Measurements from ENCODE around the gene ITGA2B. TPM values are rescaled to one million over a fixed set of nuclear protein-coding genes. Genes with fewer than 3 reads are reported as not detected.
"Not testable (repeated sequence)": the region's sequence is repeated elsewhere in the genome, so short reads cannot be mapped to it uniquely, and the experiment has no call there.

Gene ITGA2B
- total RNA-seq, 1 experiment from 2014 or later: 0.62 TPM

DNA sequence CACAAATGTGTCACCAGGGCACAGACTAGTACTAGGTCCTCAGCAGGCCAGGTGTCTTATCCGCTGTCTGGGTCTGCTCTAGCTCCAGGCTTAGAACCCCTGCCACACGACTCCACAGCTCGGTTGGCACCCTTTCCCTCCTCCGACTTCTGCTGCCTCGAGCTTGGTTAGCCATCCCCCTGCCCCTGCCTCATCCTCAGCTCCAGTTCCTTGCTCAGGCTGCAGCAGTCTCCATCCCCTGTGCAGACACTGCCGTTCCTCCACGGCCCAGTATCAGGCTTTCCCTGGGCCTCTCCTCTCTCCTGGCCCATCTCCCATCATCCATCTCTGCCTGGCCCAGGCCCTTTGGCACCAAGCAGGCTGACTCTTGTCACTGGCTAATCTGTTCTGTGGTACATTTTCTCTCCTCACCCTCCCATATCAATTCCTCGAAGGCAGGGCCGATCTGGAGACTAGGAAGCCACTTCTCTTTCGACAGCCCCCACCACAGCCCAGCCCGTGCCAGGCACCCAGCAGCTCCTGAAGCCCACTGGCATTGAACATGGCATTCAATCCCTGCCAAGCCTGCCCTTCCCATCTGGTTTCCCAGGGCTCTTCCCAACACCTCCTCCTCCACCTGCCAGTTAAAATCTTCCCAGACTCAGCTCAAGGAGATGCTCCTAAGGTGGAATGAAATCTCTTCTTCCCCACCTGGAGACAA is 45.8 kb downstream of the ITGA2B start:
- POLR2A ChIA-PET (ENCODE audit: low non-redundant PET): no interaction called here
- Histone ChIP-seq H3K9me3 (ENCODE audit: low read depth, low read length, poor library complexity, severe bottlenecking) (no peaks in the 10 kb centered on the region), H3K27me3 (replicated peaks; ENCODE audit: insufficient read depth, low read depth, low read length, poor library complexity) (no peaks in the 10 kb centered on the region), H3K27ac (ENCODE audit: low read depth, low read length, poor library complexity, severe bottlenecking) (no peak overlapping the region), H3K4me3 (ENCODE audit: low read depth, low read length, poor library complexity, severe bottlenecking) (no peak overlapping the region), H3K36me3 (ENCODE audit: insufficient read depth, low read length, poor library complexity, severe bottlenecking) (no peaks in the 10 kb centered on the region), H3K4me1 (ENCODE audit: insufficient read depth, low read length, poor library complexity, severe bottlenecking) (no peaks in the 10 kb centered on the region)
- CTCF ChIA-PET: interaction anchor here (0.6 kb wide), 1 partner anchor 14 kb away, joined by 3 read pairs; no protein-coding TSS in a partner anchor
- no peak for TF ChIP-seq EZH2 (IDR thresholded peaks at IDR 0.05; ENCODE audit: borderline replicate concordance, low read depth, low read length, poor library complexity, severe bottlenecking)
- TF ChIP-seq, protein P1, sequence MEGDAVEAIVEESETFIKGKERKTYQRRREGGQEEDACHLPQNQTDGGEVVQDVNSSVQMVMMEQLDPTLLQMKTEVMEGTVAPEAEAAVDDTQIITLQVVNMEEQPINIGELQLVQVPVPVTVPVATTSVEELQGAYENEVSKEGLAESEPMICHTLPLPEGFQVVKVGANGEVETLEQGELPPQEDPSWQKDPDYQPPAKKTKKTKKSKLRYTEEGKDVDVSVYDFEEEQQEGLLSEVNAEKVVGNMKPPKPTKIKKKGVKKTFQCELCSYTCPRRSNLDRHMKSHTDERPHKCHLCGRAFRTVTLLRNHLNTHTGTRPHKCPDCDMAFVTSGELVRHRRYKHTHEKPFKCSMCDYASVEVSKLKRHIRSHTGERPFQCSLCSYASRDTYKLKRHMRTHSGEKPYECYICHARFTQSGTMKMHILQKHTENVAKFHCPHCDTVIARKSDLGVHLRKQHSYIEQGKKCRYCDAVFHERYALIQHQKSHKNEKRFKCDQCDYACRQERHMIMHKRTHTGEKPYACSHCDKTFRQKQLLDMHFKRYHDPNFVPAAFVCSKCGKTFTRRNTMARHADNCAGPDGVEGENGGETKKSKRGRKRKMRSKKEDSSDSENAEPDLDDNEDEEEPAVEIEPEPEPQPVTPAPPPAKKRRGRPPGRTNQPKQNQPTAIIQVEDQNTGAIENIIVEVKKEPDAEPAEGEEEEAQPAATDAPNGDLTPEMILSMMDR (conservative IDR thresholded peaks at IDR 0.05; ENCODE audit: low read depth, low read length): no peak
- no TSS peak for BruUV-seq (replicated peaks)
- intact Hi-C loops (cut with micrococcal nuclease; ENCODE audit: unreplicated experiment): no loop called here
- DNase-seq (ENCODE audit: low spot score): no peak

DNA sequence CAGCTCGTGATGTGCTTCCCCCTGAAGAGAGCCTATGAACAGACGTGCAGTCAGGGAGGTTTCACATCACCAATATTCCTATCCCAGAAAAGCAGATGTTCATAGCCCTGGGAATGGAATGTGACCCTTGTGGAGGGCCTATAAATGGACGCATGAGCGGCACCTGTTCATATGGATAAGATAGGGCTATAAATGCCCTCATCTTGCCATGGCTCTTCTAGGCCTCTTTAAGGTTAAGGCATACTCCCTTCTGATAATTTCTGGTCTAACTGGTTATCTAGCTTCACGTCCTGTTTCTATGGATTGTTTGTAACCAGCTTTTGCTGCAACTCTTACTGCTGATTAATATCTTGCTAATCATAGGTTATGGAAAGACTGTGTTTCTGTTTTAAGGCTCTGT is 48.9 kb downstream of the ITGA2B start:
- intact Hi-C loops (cut with micrococcal nuclease; ENCODE audit: unreplicated experiment); CTCF ChIA-PET; H3K4me3 ChIP-seq (ENCODE audit: low read depth, low read length, poor library complexity, severe bottlenecking); H3K9me3 ChIP-seq (ENCODE audit: low read depth, low read length, poor library complexity, severe bottlenecking); H3K27ac ChIP-seq (ENCODE audit: low read depth, low read length, poor library complexity, severe bottlenecking); H3K4me1 ChIP-seq (ENCODE audit: insufficient read depth, low read length, poor library complexity, severe bottlenecking); DNase-seq (ENCODE audit: low spot score); H3K27me3 ChIP-seq (replicated peaks; ENCODE audit: insufficient read depth, low read depth, low read length, poor library complexity); BruUV-seq (replicated peaks); H3K36me3 ChIP-seq (ENCODE audit: insufficient read depth, low read length, poor library complexity, severe bottlenecking); POLR2A ChIA-PET (ENCODE audit: low non-redundant PET): not testable (repeated sequence)

GRCh38 chr17:44338702-44339101 is 50.7 kb downstream of the ITGA2B start:
- Histone ChIP-seq H3K4me3 (ENCODE audit: low read depth, low read length, poor library complexity, severe bottlenecking) (no peak overlapping the region), H3K27ac (ENCODE audit: low read depth, low read length, poor library complexity, severe bottlenecking) (no peak overlapping the region), H3K27me3 (replicated peaks; ENCODE audit: insufficient read depth, low read depth, low read length, poor library complexity) (no peaks in the 10 kb centered on the region), H3K9me3 (ENCODE audit: low read depth, low read length, poor library complexity, severe bottlenecking) (no peaks in the 10 kb centered on the region), H3K36me3 (ENCODE audit: insufficient read depth, low read length, poor library complexity, severe bottlenecking) (no peaks in the 10 kb centered on the region), H3K4me1 (ENCODE audit: insufficient read depth, low read length, poor library complexity, severe bottlenecking) (no peaks in the 10 kb centered on the region)
- DNase-seq (ENCODE audit: low spot score): no peak
- intact Hi-C loops (cut with micrococcal nuclease; ENCODE audit: unreplicated experiment): no loop called here
- CTCF ChIA-PET: interaction anchor here (0.6 kb wide), 1 partner anchor 423 kb away, joined by 8 read pairs; no protein-coding TSS in a partner anchor
- TF ChIP-seq EZH2 (IDR thresholded peaks at IDR 0.05; ENCODE audit: borderline replicate concordance, low read depth, low read length, poor library complexity, severe bottlenecking): no peak
- TF ChIP-seq, protein P1 (conservative IDR thresholded peaks at IDR 0.05; ENCODE audit: low read depth, low read length): no peak
- POLR2A ChIA-PET (ENCODE audit: low non-redundant PET): no interaction called here
- BruUV-seq (replicated peaks): no TSS peak

DNA sequence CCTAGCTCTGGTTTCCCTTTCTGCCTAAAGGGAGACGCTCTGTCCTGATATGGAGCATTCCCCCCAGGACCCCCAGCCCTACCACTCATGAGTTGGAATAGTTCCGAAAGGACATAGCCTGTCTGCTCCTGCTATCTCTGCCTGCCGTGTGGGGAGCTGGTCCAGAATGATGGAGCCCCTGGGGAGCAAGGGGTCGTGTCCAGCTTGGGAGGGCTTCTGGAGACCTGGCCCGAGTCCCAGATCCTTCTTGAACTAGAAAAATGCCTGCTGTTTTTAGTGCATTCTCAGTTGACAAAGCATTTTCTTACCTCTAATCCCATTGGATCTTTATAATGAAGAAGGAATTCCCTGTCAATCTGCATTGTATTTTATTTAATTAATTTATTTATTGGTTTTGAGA is 53.5 kb downstream of the ITGA2B start:
- H3K27me3 ChIP-seq (replicated peaks; ENCODE audit: insufficient read depth, low read depth, low read length, poor library complexity): no peaks in the 10 kb centered on the region
- ChIA-PET POLR2A (ENCODE audit: low non-redundant PET) (no interaction called here), CTCF (no interaction called here)
- no peak overlapping the region for H3K27ac ChIP-seq (ENCODE audit: low read depth, low read length, poor library complexity, severe bottlenecking)
- no peak for TF ChIP-seq EZH2 (IDR thresholded peaks at IDR 0.05; ENCODE audit: borderline replicate concordance, low read depth, low read length, poor library complexity, severe bottlenecking)
- TF ChIP-seq, protein P1 (conservative IDR thresholded peaks at IDR 0.05; ENCODE audit: low read depth, low read length): no peak
- H3K4me1 ChIP-seq (ENCODE audit: insufficient read depth, low read length, poor library complexity, severe bottlenecking): no peaks in the 10 kb centered on the region
- H3K4me3 ChIP-seq (ENCODE audit: low read depth, low read length, poor library complexity, severe bottlenecking): no peak overlapping the region
- H3K36me3 ChIP-seq (ENCODE audit: insufficient read depth, low read length, poor library complexity, severe bottlenecking): no peaks in the 10 kb centered on the region
- H3K9me3 ChIP-seq (ENCODE audit: low read depth, low read length, poor library complexity, severe bottlenecking): no peaks in the 10 kb centered on the region
- BruUV-seq (replicated peaks): no TSS peak
- no peak for DNase-seq (ENCODE audit: low spot score)
- intact Hi-C loops (cut with micrococcal nuclease; ENCODE audit: unreplicated experiment): no loop called here

All from A673 (cell line).